ENCODE data around the gene CAPN13. TPM values are rescaled to one million over a fixed set of nuclear protein-coding genes. Genes with fewer than 3 reads are reported as not detected.
A peak's percentile ranks its signal among the peaks of the same experiment; 100 is the strongest.

CAPN13 gene
- total and polyA plus RNA-seq, 10 donors, result 0.09 to 1.1 (median 0.36) TPM; not detected in 4

DNA sequence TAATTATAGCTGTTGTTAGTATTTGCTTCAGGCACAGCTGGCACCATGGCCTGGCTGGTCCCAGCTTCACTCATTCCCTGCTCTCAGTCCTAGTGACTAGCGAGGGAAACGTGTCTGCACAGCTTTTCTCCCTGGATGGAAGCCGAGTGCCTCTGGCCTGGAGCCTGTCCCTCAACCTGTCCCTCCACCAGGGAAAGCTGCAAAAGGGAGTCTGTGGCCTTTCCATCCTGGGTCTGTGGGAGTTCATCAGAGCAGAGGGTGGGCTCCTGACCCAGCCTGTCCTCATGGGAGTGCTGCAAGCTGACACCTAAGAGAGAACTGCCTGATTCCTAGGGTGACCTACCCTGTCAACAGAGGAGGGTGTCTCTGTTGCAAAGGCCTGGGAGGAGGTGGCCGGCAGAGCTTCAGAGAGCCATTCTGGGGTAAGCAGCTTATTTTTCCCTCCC is 118.3 kb downstream of the CAPN13 start:
- 67 to 96% (median 89%) methylated on average over 3 to 4 of the region's 4 CpGs for WGBS, 5 donors
- intact Hi-C loops (cut with DNase I; ENCODE audit: low total_unique reads), result no loop called here
- TF ChIP-seq POLR2A (IDR thresholded peaks at IDR 0.05), result no peak
- no peak for TF ChIP-seq POLR2AphosphoS5 (IDR thresholded peaks at IDR 0.05)
- TF ChIP-seq, protein P1, sequence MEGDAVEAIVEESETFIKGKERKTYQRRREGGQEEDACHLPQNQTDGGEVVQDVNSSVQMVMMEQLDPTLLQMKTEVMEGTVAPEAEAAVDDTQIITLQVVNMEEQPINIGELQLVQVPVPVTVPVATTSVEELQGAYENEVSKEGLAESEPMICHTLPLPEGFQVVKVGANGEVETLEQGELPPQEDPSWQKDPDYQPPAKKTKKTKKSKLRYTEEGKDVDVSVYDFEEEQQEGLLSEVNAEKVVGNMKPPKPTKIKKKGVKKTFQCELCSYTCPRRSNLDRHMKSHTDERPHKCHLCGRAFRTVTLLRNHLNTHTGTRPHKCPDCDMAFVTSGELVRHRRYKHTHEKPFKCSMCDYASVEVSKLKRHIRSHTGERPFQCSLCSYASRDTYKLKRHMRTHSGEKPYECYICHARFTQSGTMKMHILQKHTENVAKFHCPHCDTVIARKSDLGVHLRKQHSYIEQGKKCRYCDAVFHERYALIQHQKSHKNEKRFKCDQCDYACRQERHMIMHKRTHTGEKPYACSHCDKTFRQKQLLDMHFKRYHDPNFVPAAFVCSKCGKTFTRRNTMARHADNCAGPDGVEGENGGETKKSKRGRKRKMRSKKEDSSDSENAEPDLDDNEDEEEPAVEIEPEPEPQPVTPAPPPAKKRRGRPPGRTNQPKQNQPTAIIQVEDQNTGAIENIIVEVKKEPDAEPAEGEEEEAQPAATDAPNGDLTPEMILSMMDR (IDR thresholded peaks at IDR 0.05 in 8 of 11, conservative IDR thresholded peaks at IDR 0.05 in 3 of 11), result no peak
- no peak overlapping the region for H3K4me3 ChIP-seq
- no peaks in the 10 kb centered on the region for H3K36me3 ChIP-seq
- H3K4me1 ChIP-seq, result peaks cover 0 to 26% (median 0%) of the 10 kb centered on the region in 6 donors
- no peaks in the 10 kb centered on the region for H3K9me3 ChIP-seq
- no peaks in the 10 kb centered on the region for H3K27me3 ChIP-seq (replicated peaks in 1 of 7)
- no peak for DNase-seq
- peak overlapping the region in 3 of 8 donors; percentile 60 to 64 (median 62) for H3K27ac ChIP-seq

DNA sequence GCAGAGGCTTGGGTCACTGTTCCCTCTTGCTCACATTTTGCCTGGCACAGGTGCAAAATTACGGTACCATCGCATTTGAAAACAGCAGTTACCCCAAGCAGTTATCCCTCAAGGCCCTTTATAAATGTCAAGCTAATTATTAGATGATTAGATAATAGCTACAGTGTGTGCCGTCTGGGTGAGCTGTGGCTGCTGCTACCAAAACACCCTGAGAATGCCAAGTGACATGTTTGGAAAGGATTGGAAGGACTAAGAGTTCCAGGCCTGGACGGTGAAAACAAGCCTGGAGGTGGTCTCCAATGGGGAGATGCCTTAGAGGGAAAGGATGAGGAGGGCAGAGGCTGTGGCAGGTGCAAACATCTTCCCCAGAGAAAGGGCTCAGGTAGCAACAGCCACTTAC is 120.6 kb downstream of the CAPN13 start:
- Histone ChIP-seq H3K9me3 (no peaks in the 10 kb centered on the region), H3K27me3 (replicated peaks in 1 of 7) (no peaks in the 10 kb centered on the region), H3K36me3 (no peaks in the 10 kb centered on the region), H3K4me1 (peaks cover 0 to 19% (median 0%) of the 10 kb centered on the region in 6 donors), H3K4me3 (no peak overlapping the region), H3K27ac (no peak overlapping the region)
- WGBS, 5 donors, result 76 to 92% (median 88%) methylated on average over 4 of the region's 4 CpGs
- TF ChIP-seq POLR2AphosphoS5 (IDR thresholded peaks at IDR 0.05) (no peak), POLR2A (IDR thresholded peaks at IDR 0.05) (no peak)
- TF ChIP-seq, protein P1 (IDR thresholded peaks at IDR 0.05 in 8 of 11, conservative IDR thresholded peaks at IDR 0.05 in 3 of 11), result no peak
- intact Hi-C loops (cut with DNase I; ENCODE audit: low total_unique reads), result no loop called here
- DNase-seq, result no peak

DNA sequence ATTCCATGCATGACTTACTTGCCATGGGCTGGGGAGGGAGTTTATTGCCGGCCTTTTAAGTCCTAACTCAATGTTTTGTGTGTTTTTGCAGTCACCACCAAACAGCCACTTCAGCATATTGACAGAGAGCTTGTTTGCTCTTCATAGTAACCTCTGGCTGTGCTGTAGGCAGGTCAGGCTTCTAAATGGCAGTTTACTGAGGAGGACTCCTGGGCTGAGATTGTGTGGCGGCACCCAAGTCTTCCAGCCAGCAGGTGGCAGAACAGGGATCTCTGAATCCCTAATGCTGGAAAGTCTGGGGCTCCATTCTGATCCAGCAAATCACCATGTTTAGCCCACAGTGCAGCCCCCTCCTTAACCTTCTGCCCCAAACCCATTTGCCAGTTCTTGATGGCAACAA is 121.2 kb downstream of the CAPN13 start:
- 90 to 95% (median 93%) methylated on average over 1 to 2 of the region's 2 CpGs for WGBS, 5 donors
- Histone ChIP-seq H3K4me1 (peaks cover 0 to 19% (median 0%) of the 10 kb centered on the region in 6 donors), H3K36me3 (no peaks in the 10 kb centered on the region), H3K9me3 (no peaks in the 10 kb centered on the region), H3K27me3 (replicated peaks in 1 of 7) (no peaks in the 10 kb centered on the region), H3K4me3 (no peak overlapping the region), H3K27ac (no peak overlapping the region)
- no peak for DNase-seq
- TF ChIP-seq, protein P1 (IDR thresholded peaks at IDR 0.05 in 8 of 11, conservative IDR thresholded peaks at IDR 0.05 in 3 of 11), result no peak
- TF ChIP-seq POLR2AphosphoS5 (IDR thresholded peaks at IDR 0.05) (no peak), POLR2A (IDR thresholded peaks at IDR 0.05) (no peak)
- intact Hi-C loops (cut with DNase I; ENCODE audit: low total_unique reads), result no loop called here

DNA sequence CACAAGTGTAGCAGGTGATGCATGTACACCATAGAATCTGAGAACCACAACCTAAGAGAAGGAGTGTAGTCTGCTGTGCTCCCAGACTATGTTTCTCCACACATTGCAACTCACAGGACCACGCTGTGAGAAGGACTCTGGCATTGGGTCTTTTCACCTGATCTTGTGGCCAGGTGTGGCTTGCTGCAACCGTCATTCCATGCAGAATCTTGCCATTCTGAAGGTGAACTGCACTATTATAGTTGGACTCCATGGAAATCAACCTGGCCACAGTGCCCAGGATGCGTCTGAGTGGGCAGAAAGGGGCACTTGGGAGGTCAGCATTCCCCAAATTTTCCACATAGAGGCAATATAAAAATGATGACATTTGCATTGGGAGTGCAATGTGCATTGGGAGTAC is 122.2 kb downstream of the CAPN13 start:
- WGBS, 5 donors, result 72 to 93% (median 77%) methylated on average over 3 of the region's 3 CpGs

More for the DNA sequence above, 122.2 kb downstream of the CAPN13 start:
- intact Hi-C loops (cut with DNase I; ENCODE audit: low total_unique reads), result no loop called here
- no peak for DNase-seq
- Histone ChIP-seq H3K36me3 (no peaks in the 10 kb centered on the region), H3K9me3 (no peaks in the 10 kb centered on the region), H3K4me1 (peaks cover 0 to 19% (median 0%) of the 10 kb centered on the region in 6 donors), H3K27ac (no peak overlapping the region), H3K27me3 (replicated peaks in 1 of 7) (no peaks in the 10 kb centered on the region), H3K4me3 (no peak overlapping the region)
- TF ChIP-seq, protein P1 (IDR thresholded peaks at IDR 0.05 in 8 of 11, conservative IDR thresholded peaks at IDR 0.05 in 3 of 11), result no peak
- TF ChIP-seq POLR2AphosphoS5 (IDR thresholded peaks at IDR 0.05) (no peak), POLR2A (IDR thresholded peaks at IDR 0.05) (no peak)

Data from spleen (tissue), 11 donors.